GM19023 (cell line): ENCODE data around the gene WDFY4.
A peak's percentile ranks its signal among the peaks of the same experiment; 100 is the strongest.
"Not testable (repeated sequence)": the region's sequence is repeated elsewhere in the genome, so short reads cannot be mapped to it uniquely, and the experiment has no call there.

Source experiments
- ATAC-seq: cut with Tn5 transposase; IDR thresholded peaks from one replicate; pipeline ENCODE4 v1.9.1; 2021; ENCODE audit warnings: mild to moderate bottlenecking, moderate library complexity; ENCODE audit not compliant: unreplicated experiment

Gene WDFY4, protein sequence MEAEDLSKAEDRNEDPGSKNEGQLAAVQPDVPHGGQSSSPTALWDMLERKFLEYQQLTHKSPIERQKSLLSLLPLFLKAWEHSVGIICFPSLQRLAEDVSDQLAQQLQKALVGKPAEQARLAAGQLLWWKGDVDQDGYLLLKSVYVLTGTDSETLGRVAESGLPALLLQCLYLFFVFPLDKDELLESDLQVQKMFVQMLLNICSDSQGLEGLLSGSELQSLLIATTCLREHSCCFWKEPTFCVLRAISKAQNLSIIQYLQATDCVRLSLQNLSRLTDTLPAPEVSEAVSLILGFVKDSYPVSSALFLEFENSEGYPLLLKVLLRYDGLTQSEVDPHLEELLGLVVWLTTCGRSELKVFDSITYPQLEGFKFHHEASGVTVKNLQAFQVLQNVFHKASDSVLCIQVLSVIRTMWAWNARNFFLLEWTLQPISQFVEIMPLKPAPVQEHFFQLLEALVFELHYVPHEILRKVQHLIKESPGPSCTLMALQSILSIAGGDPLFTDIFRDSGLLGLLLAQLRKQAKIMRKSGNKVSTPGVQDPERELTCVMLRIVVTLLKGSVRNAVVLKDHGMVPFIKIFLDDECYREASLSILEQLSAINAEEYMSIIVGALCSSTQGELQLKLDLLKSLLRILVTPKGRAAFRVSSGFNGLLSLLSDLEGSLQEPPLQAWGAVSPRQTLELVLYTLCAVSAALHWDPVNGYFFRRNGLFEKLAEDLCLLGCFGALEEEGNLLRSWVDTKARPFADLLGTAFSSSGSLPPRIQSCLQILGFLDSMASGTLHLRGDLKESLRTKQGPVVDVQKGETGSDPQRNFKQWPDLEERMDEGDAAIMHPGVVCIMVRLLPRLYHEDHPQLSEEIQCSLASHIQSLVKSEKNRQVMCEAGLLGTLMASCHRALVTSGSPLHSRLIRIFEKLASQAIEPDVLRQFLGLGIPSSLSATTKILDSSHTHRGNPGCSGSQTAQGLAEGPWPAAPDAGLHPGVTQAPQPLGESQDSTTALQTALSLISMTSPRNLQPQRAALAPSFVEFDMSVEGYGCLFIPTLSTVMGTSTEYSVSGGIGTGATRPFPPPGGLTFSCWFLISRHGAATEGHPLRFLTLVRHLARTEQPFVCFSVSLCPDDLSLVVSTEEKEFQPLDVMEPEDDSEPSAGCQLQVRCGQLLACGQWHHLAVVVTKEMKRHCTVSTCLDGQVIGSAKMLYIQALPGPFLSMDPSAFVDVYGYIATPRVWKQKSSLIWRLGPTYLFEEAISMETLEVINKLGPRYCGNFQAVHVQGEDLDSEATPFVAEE (N-terminal part only)

GRCh38 chr10:48684792-48685623 lies at the start of gene WDFY4:
Gene WDFY4 (plus strand): TSS chr10:48684873. CDS start chr10:48709733, 24,860 bp downstream.
- peak; percentile 67 for ATAC-seq

- ATAC-seq, result no peak
Measured at GRCh38 chr10:48634984-48635557, 49.6 kb upstream of the WDFY4 start.

DNA sequence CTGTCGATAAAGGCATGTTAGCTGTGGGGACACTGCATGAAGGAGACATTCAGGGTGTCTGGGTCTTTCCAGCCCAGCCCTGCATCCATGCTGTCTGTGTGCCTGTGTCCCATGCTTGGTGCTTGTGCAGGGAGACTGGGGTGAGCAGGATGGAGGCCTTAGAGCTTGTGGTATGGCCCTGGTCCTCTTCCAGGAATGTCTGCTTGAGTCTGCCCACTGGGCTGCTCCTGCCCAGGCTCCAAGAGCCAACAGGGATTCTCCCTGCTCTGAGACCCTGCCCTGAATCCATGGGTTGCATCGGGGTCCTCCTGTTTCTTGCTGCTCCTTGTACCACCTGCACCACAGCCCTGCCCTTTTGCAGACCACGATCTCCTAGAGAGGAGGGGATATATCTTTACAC lies 48.4 kb upstream of the WDFY4 start:
- ATAC-seq, result no peak

GRCh38 chr10:48636901-48637300 lies 47.8 kb upstream of the WDFY4 start:
- no peak for ATAC-seq

DNA sequence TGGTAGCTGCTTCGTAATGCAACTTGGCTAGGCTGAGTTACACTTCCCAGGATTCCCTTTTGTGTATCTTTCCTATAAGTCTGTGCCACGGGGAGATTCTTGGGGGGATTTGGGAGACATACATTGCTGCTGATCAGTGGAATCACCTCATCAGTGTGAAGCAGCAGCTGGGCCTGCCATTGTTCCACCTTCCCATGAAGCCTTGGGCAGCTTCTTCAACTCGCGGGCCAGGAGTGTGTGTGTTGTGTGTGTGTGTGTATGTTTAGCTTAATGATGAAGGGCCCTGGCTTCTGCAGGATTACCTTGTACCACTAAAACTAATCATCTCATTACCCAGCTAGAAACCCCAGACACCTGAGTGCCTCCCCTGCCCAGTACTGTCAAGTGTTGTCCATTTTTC lies 46.5 kb upstream of the WDFY4 start:
- no peak for ATAC-seq

DNA sequence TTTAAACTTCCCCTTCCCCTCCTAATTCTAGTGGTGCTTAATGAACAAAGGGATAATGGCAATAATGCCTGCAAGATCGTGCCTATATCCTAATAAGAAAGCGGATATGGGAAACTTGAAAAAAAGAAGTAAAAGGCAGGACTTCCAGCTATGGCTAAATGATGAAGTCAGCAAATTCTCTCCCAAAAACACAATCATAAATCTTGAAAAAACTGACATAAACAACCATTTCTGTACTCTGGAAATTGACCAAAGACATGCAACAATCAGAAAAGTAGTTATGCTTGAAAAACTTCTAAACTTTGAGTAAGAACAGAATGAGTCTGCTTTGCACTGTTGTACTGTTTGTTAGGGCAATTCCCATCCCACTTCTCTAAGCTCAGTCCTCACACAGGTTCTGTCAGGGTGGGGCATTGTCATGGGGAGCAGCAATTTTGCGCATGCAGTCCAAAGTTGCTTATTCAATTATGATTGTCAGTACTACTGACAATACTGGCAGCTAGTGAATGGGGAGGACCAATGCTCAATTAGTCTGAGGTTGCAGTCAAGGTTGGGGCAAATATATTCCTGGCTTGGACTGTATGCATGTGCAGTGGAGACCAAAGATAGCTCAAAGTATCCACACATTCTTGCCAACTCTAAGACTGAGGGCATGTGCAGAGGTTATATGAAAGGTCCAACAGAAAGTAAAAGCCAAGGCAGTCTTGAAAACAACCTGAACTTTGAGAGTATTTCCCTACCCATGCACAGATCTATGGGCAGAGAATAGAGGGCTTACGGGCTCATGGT lies 45.7 kb upstream of the WDFY4 start:
- ATAC-seq, result no peak

DNA sequence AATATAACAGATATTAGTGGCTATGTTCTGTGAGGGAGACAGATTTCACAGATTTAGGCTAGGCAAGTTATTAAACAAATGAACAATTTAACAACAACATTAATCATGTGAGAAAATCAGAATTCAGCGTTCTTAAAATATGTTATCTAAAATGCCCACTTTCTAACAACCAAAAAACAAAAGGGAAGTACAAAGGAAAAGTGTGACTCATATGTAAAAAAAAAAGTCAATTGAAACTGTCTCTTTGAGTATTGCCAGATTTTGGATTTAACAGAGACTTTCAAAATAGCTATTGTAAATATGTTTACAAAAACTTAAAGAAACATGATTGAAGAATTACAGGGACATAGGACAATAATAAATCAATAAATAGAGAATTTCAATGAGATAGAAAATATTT lies 45.0 kb upstream of the WDFY4 start:
- ATAC-seq, result no peak

GRCh38 chr10:48640326-48640725 lies 44.3 kb upstream of the WDFY4 start:
- ATAC-seq, result no peak

DNA sequence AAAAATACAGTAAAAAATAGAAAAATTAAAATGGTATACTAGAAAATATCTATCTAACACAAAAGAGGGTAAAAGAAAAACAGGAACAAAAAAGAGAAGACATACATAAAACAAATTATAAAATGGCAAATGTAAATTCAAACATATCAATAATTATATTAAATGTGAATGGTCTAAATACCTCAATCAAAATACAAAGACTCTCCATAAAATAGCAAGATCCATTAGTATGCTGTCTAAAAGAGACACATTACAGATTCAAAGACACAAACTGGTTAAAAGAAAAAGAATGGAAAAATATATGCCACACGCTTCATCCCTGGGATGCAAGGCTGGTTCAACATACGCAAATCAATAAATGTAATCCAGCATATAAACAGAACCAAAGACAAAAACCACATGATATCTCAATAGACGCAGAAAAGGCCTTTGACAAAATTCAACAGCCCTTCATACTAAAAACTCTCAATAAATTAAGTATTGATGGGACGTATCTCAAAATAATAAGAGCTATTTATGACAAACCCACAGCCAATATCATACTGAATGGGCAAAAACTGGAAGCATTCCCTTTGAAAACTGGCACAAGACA lies 43.5 kb upstream of the WDFY4 start:
- not testable (repeated sequence) for ATAC-seq

DNA sequence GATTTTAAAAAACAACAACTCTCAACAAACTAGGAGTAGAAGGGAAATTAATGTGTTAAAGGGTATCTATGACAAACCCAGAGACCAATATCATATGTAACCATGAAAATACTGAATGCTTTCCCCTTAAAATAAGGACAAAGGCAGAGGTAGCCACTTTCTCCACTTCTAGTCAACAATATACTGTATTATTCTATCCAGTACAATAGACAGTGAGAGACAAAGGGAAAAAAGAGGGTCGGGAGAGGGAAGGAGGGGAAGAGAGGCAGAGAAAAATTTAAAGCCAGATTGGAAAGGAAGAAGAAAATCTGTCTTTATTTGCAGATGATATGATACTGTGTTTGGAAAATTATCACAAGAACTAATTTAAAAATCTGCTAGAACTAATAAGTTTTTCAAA lies 39.1 kb upstream of the WDFY4 start:
- no peak for ATAC-seq

DNA sequence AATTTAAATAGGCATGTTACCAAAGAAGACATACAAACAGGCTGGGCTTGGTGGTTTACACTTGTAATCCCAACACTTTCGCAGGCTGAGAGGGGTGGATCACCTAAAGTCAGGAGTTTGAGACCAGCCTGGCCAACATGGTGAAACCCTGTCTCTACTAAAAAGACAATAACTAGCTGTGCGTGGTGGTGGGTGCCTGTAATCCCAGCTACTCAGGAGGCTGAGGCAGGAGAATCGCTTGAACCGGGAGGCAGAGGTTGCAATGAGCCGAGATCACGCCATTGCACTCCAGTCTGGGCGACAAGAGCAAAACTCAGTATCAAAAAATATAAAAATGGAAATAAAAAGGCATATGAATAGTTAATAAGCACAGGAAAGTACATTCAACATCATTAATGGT lies 37.6 kb upstream of the WDFY4 start:
- not testable (repeated sequence) for ATAC-seq

- no peak for ATAC-seq
Measured at GRCh38 chr10:48648172-48648942, 36.3 kb upstream of the WDFY4 start.

DNA sequence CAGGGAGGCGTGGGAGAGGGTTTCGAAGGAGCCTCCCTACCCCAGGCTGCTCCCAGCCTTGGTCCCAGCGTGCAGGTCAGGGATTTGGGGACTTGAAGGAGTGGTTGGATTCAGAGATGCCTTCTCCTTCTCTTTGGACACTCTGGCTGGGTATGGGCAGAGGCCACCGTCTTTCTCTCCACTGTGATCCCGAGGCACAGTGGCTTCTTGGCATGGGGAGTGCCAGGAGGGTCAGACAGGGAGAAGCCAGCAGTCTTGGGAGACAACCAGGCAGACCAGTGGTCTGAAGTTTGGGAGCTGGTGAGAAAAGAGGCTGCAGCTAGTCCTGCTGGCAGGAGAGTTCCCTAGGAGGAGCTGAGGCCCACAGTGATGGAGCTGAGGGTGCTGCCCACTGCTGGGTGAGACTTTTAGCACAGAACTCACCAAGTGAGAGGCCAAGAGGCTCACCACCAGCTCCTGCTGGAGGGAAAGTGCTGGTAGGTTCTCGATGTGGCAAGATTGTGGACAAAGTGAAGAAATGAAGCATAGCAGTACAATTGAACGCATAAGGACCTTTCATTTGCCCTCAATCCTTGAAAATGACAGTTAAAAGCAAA lies 35.2 kb upstream of the WDFY4 start:
- no peak for ATAC-seq

- no peak for ATAC-seq
Measured at GRCh38 chr10:48651293-48651692, 33.4 kb upstream of the WDFY4 start.

- ATAC-seq, result no peak
Measured at GRCh38 chr10:48651839-48652238, 32.8 kb upstream of the WDFY4 start.

DNA sequence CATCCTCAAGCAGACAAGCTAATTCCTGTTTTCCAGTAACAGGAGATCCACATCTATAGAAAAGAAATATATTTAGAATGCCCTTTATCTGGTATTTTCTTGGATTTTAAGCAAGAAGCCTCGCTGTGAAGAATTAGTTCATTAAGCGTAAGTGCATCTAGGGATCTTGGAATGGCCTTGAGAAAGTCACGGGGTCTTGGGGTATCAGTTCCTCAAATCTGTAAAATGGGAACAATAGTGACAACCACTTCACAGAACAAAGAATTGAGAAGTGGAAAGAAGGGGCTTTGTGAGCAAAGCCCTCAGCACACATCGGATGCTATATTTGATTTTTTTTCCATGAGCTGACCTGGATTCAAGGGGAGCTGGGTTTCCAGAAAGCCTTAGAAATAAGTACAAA lies 32.3 kb upstream of the WDFY4 start:
- no peak for ATAC-seq

DNA sequence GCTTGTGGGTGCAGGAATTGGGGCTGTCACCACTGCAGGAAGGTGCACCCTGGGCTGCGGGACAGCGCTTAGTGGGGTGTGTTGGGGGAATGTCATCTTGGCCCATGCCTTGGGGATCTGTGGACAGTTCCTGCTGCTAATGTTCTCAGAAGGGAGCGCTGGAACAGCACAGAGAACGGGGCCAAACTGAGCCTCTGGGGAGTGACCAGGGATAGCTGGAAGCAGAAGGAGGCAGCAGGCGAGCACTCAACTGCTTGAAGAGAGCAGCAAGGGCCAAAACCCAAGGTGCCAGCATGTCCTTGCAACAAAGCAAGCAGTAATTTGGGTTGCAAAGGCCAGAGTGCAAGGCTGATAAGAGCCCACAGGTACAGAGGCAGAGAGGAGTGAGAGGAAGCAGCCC lies 31.3 kb upstream of the WDFY4 start:
- no peak for ATAC-seq
